Measurements from ENCODE around the gene PXN.
A peak's percentile ranks its signal among the peaks of the same experiment; 100 is the strongest.

PXN gene

GRCh38 chr12:120267736-120268135 lies 2.2 kb upstream of the PXN start:
- no peaks in the 10 kb centered on the region for H3K9me3 Mint-ChIP-seq
- H3K4me3 Mint-ChIP-seq: no peak overlapping the region
- no peak overlapping the region for H3K27ac Mint-ChIP-seq
- DNase-seq (no peak), ATAC-seq (replicated peaks) (no peak)
- peaks cover 12 to 24% of the 10 kb centered on the region in 2 donors for H3K4me1 Mint-ChIP-seq
- H3K27me3 Mint-ChIP-seq: peaks cover 32 to 59% of the 10 kb centered on the region in 2 donors
- H3K36me3 Mint-ChIP-seq: peaks cover 0 to 2% of the 10 kb centered on the region in 2 donors

- peaks cover 41 to 68% of the 10 kb centered on the region in 2 donors for H3K27me3 Mint-ChIP-seq
- H3K9me3 Mint-ChIP-seq: no peaks in the 10 kb centered on the region
- peak overlapping the region; percentile 80 to 88 for H3K4me3 Mint-ChIP-seq
- peak overlapping the region; percentile 67 for H3K27ac Mint-ChIP-seq
- no peak for DNase-seq
- H3K4me1 Mint-ChIP-seq: peaks cover 17 to 34% of the 10 kb centered on the region in 2 donors
- peaks cover 0 to 2% of the 10 kb centered on the region in 2 donors for H3K36me3 Mint-ChIP-seq
- ATAC-seq (replicated peaks): no peak
These were observed 795 bp upstream of the PXN start for GRCh38 chr12:120266180-120266870.

GRCh38 chr12:120264904-120265472 lies 542 bp downstream of the PXN start:
- peaks cover 17 to 34% of the 10 kb centered on the region in 2 donors for H3K4me1 Mint-ChIP-seq

GRCh38 chr12:120264086-120264903 lies 1.2 kb downstream of the PXN start:
- Mint-ChIP-seq H3K27ac (peak overlapping the region; percentile 49), H3K4me3 (peak overlapping the region; percentile 76 to 78), H3K27me3 (peaks cover 57 to 85% of the 10 kb centered on the region in 2 donors), H3K4me1 (peaks cover 18 to 34% of the 10 kb centered on the region in 2 donors), H3K36me3 (peaks cover 0 to 2% of the 10 kb centered on the region in 2 donors), H3K9me3 (no peaks in the 10 kb centered on the region)
- ATAC-seq (replicated peaks) (no peak), DNase-seq (no peak)

More at GRCh38 chr12:120264904-120265472, 542 bp downstream of the PXN start:
- H3K36me3 Mint-ChIP-seq: peaks cover 0 to 2% of the 10 kb centered on the region in 2 donors
- peak overlapping the region; percentile 76 to 78 for H3K4me3 Mint-ChIP-seq
- ATAC-seq (replicated peaks): no peak
- peaks cover 50 to 79% of the 10 kb centered on the region in 2 donors for H3K27me3 Mint-ChIP-seq
- H3K27ac Mint-ChIP-seq: peak overlapping the region; percentile 49
- no peak for DNase-seq
- H3K9me3 Mint-ChIP-seq: no peaks in the 10 kb centered on the region

GRCh38 chr12:120263748-120264085 lies 1.8 kb downstream of the PXN start:
- Mint-ChIP-seq H3K9me3 (no peaks in the 10 kb centered on the region), H3K4me3 (no peak overlapping the region), H3K27ac (no peak overlapping the region), H3K36me3 (peaks cover 0 to 1% of the 10 kb centered on the region in 2 donors), H3K27me3 (peaks cover 56 to 82% of the 10 kb centered on the region in 2 donors), H3K4me1 (peaks cover 18 to 34% of the 10 kb centered on the region in 2 donors)
- no peak for DNase-seq
- ATAC-seq (replicated peaks): no peak

- Mint-ChIP-seq H3K4me3 (no peak overlapping the region), H3K27me3 (peaks cover 55 to 82% of the 10 kb centered on the region in 2 donors)
- no peak for DNase-seq
These were observed 2.4 kb downstream of the PXN start for GRCh38 chr12:120262852-120263747.

GRCh38 chr12:120261951-120262851 lies 3.3 kb downstream of the PXN start:
- DNase-seq (no peak), ATAC-seq (replicated peaks) (no peak)
- no peak overlapping the region for H3K27ac Mint-ChIP-seq
- peaks cover 0 to 4% of the 10 kb centered on the region in 2 donors for H3K36me3 Mint-ChIP-seq
- no peak overlapping the region for H3K4me3 Mint-ChIP-seq
- H3K9me3 Mint-ChIP-seq: no peaks in the 10 kb centered on the region
- H3K27me3 Mint-ChIP-seq: peaks cover 61 to 84% of the 10 kb centered on the region in 2 donors
- peaks cover 20 to 34% of the 10 kb centered on the region in 2 donors for H3K4me1 Mint-ChIP-seq

More at GRCh38 chr12:120262852-120263747, 2.4 kb downstream of the PXN start:
- Mint-ChIP-seq H3K27ac (no peak overlapping the region), H3K36me3 (peaks cover 0 to 3% of the 10 kb centered on the region in 2 donors), H3K4me1 (peaks cover 19 to 34% of the 10 kb centered on the region in 2 donors), H3K9me3 (no peaks in the 10 kb centered on the region)
- no peak for ATAC-seq (replicated peaks)

- peaks cover 19 to 27% of the 10 kb centered on the region in 2 donors for H3K4me1 Mint-ChIP-seq
- no peak for ATAC-seq (replicated peaks)
- no peak overlapping the region for H3K27ac Mint-ChIP-seq
- peaks cover 0 to 4% of the 10 kb centered on the region in 2 donors for H3K36me3 Mint-ChIP-seq
- no peak overlapping the region for H3K4me3 Mint-ChIP-seq
- H3K9me3 Mint-ChIP-seq: no peaks in the 10 kb centered on the region
- H3K27me3 Mint-ChIP-seq: peaks cover 66 to 88% of the 10 kb centered on the region in 2 donors
- no peak for DNase-seq
These were observed 4.9 kb downstream of the PXN start for GRCh38 chr12:120260607-120261006.

- DNase-seq: no peak
These were observed 5.9 kb downstream of the PXN start for GRCh38 chr12:120259418-120260202.

GRCh38 chr12:120258323-120258896 lies 7.1 kb downstream of the PXN start:
- Mint-ChIP-seq H3K4me1 (peaks cover 18 to 21% of the 10 kb centered on the region in 2 donors), H3K27me3 (peaks cover 66 to 77% of the 10 kb centered on the region in 2 donors), H3K27ac (no peak overlapping the region), H3K36me3 (peaks cover 0 to 8% of the 10 kb centered on the region in 2 donors), H3K9me3 (no peaks in the 10 kb centered on the region), H3K4me3 (no peak overlapping the region)
- no peak for DNase-seq
- no peak for ATAC-seq (replicated peaks)

More at GRCh38 chr12:120259418-120260202, 5.9 kb downstream of the PXN start:
- no peak for ATAC-seq (replicated peaks)
- Mint-ChIP-seq H3K4me1 (peaks cover 20 to 21% of the 10 kb centered on the region in 2 donors), H3K36me3 (peaks cover 0 to 8% of the 10 kb centered on the region in 2 donors), H3K27me3 (peaks cover 69 to 88% of the 10 kb centered on the region in 2 donors), H3K27ac (no peak overlapping the region), H3K9me3 (no peaks in the 10 kb centered on the region), H3K4me3 (no peak overlapping the region)

GRCh38 chr12:120257041-120257821 lies 8.3 kb downstream of the PXN start:
- Mint-ChIP-seq H3K36me3 (peaks cover 0 to 8% of the 10 kb centered on the region in 2 donors), H3K9me3 (no peaks in the 10 kb centered on the region), H3K4me3 (no peak overlapping the region), H3K27me3 (peaks cover 60 to 67% of the 10 kb centered on the region in 2 donors), H3K4me1 (peaks cover 18 to 22% of the 10 kb centered on the region in 2 donors), H3K27ac (no peak overlapping the region)
- ATAC-seq (replicated peaks) (no peak), DNase-seq (no peak)

Data from stimulated activated naive B cell treated with anti-CD40 and anti-IgM and Interleukin-4, amounts not matched to agents 10 μg/mL and 1 μg/mL and 100 μg/mL, for 72 hours (primary cell).